Activated T-cell treated with anti-CD3 and anti-CD28 coated beads for 24 hours (primary cell): Measurements from ENCODE around the gene PRKAG2.

ENCODE experiments used
- DNase-seq: peaks from one replicate; pipeline ENCODE4 v3.0.0-alpha.2; 2020; ENCODE audit warnings: low read depth

The PRKAG2 gene

GRCh38 chr7:151675196-151675920, 201.6 kb downstream of the PRKAG2 start:
- DNase-seq: no peak

- DNase-seq: no peak
Measured at GRCh38 chr7:151674161-151674920, 202.6 kb downstream of the PRKAG2 start.

GRCh38 chr7:151673216-151673615, 203.7 kb downstream of the PRKAG2 start:
- DNase-seq: no peak

- no peak for DNase-seq
Measured at GRCh38 chr7:151672716-151673115, 204.2 kb downstream of the PRKAG2 start.

- no peak for DNase-seq
Measured at GRCh38 chr7:151671514-151671913, 205.4 kb downstream of the PRKAG2 start.

- DNase-seq: no peak
Measured at GRCh38 chr7:151669762-151670161, 207.2 kb downstream of the PRKAG2 start.

- no peak for DNase-seq
Measured at GRCh38 chr7:151666886-151667285, 210.0 kb downstream of the PRKAG2 start.

GRCh38 chr7:151665368-151665767, 211.5 kb downstream of the PRKAG2 start:
- DNase-seq: no peak

- DNase-seq: no peak
Measured at GRCh38 chr7:151664268-151664667, 212.6 kb downstream of the PRKAG2 start.

- DNase-seq: no peak
Measured at GRCh38 chr7:151663382-151664100, 213.4 kb downstream of the PRKAG2 start.

GRCh38 chr7:151662251-151662826, 214.6 kb downstream of the PRKAG2 start:
- no peak for DNase-seq

- DNase-seq: no peak
Measured at GRCh38 chr7:151661587-151661986, 215.3 kb downstream of the PRKAG2 start.

GRCh38 chr7:151660141-151660540, 216.8 kb downstream of the PRKAG2 start:
- no peak for DNase-seq

- DNase-seq: no peak
Measured at GRCh38 chr7:151659219-151659618, 217.7 kb downstream of the PRKAG2 start.

GRCh38 chr7:151658778-151659177, 218.1 kb downstream of the PRKAG2 start:
- DNase-seq: no peak

GRCh38 chr7:151657173-151657572, 219.7 kb downstream of the PRKAG2 start:
- no peak for DNase-seq

GRCh38 chr7:151655555-151655954, 221.4 kb downstream of the PRKAG2 start:
- DNase-seq: no peak

- no peak for DNase-seq
Measured at GRCh38 chr7:151652111-151652510, 224.8 kb downstream of the PRKAG2 start.

GRCh38 chr7:151650161-151650560, 226.8 kb downstream of the PRKAG2 start:
- no peak for DNase-seq

- DNase-seq: no peak
Measured at GRCh38 chr7:151648429-151648828, 228.5 kb downstream of the PRKAG2 start.

- no peak for DNase-seq
Measured at GRCh38 chr7:151647874-151648273, 229.0 kb downstream of the PRKAG2 start.

GRCh38 chr7:151647006-151647405, 229.9 kb downstream of the PRKAG2 start:
- no peak for DNase-seq

- no peak for DNase-seq
Measured at GRCh38 chr7:151645311-151645710, 231.6 kb downstream of the PRKAG2 start.
